A549 (cell line): ENCODE measurements around the gene SRGAP1. TPM values are rescaled to one million over a fixed set of nuclear protein-coding genes. Genes with fewer than 3 reads are reported as not detected.

Experiments used
- ATAC-seq, 2 experiments: fragments of 200-7000 bp in 1 of 2; fragments of >200 bp in 1 of 2; cut with Nextera tagmentation in 1 of 2; cut with Tn5 transposase in 1 of 2; 3 replicates each; pipeline versions ENCODE4 v1.8.0 to v1.9.1; 2018 to 2020; ENCODE audit warnings: mild to moderate bottlenecking in 1 of 2, moderate library complexity in 1 of 2
- CTCF ChIA-PET: fragments of 300-600 bp; sonication (Branson Sonifier 250); formaldehyde crosslinking; extraction: SDS; loops from one replicate; lab custom pipeline; 2021; ENCODE audit warnings: antibody characterized with exemption, inconsistent platforms; lab: Yijun Ruan, JAX
- POLR2A ChIA-PET: fragments of 350-600 bp; formaldehyde crosslinking; extraction: SDS; loops from one replicate; lab custom pipeline; 2021; ENCODE audit warnings: antibody characterized with exemption, inconsistent platforms; lab: Yijun Ruan, JAX
- DNase-seq, 2 experiments: peaks; one replicate each; pipeline versions ENCODE4 v3.0.0 to v3.0.0-alpha.2; 2011 to 2016; ENCODE audit warnings: low read depth in 1 of 2, low spot score in 1 of 2
- FAIRE-seq: peaks from 2 replicates; lab custom pipeline; 2011; peaks lifted over from hg19 to GRCh38; lab: Jason Lieb, UNC
- H3K27ac ChIP-seq, 2 experiments: fragments of >200 bp; sonication (Bioruptor Twin); formaldehyde crosslinking; 3 replicates each; pipeline ENCODE4 v1.5.1; 2016 to 2017
- H3K4me1 ChIP-seq: fragments of >200 bp; sonication (Bioruptor Twin); formaldehyde crosslinking; 3 replicates; pipeline ENCODE4 v1.6.1; 2016
- H3K4me2 ChIP-seq: fragments of >200 bp; sonication (Bioruptor Twin); formaldehyde crosslinking; 3 replicates; pipeline ENCODE4 v1.6.1; 2016
- H3K4me3 ChIP-seq: fragments of >200 bp; sonication (Bioruptor Twin); formaldehyde crosslinking; 3 replicates; pipeline ENCODE4 v1.5.1; 2016
- H3K9me3 ChIP-seq: fragments of >200 bp; sonication (Bioruptor Twin); formaldehyde crosslinking; 3 replicates; pipeline ENCODE4 v1.6.1; 2016
- ATOH8 ChIP-seq: fragments of 250-450 bp; sonication (Bioruptor Pico); IDR thresholded peaks from 2 replicates; pipeline ENCODE4 v1.5.0; 2020; ENCODE audit warnings: low read depth, mild to moderate bottlenecking, moderate library complexity
- CBX8 ChIP-seq: fragments of 200-600 bp; sonication (generic); IDR thresholded peaks from 2 replicates; pipeline ENCODE4 v1.6.1; 2016
- CHD4 ChIP-seq: fragments of 200-600 bp; sonication (generic); IDR thresholded peaks from 2 replicates; pipeline ENCODE4 v1.6.1; 2016; ENCODE audit warnings: antibody characterized with exemption, mild to moderate bottlenecking, borderline replicate concordance
- EP300 ChIP-seq, 2 experiments: fragments of >200 bp; sonication (Bioruptor Twin); formaldehyde crosslinking; IDR thresholded peaks; 2 replicates in 1 of 2; 3 replicates in 1 of 2; pipeline ENCODE4 v1.6.1; 2016 to 2017
- ESRRA ChIP-seq: fragments of 150-350 bp; IDR thresholded peaks from 2 replicates; pipeline ENCODE4 v1.6.1; 2014; ENCODE audit warnings: mild to moderate bottlenecking, low read length, borderline replicate concordance
- FOSL2 ChIP-seq, 2 experiments: fragments of 450-650 bp in 1 of 2; fragments of >200 bp in 1 of 2; sonication (Bioruptor Twin) in 1 of 2; formaldehyde crosslinking; IDR thresholded peaks; 2 replicates each; pipeline versions ENCODE4 v1.5.0 to v1.6.1; 2016 to 2020; ENCODE audit warnings: mild to moderate bottlenecking in 1 of 2, moderate library complexity in 1 of 2
- FOXS1 ChIP-seq: fragments of 250-450 bp; sonication (Bioruptor Pico); IDR thresholded peaks from 2 replicates; pipeline ENCODE4 v1.5.0; 2020; ENCODE audit warnings: mild to moderate bottlenecking, moderate library complexity
- GATA3 ChIP-seq: IDR thresholded peaks from 2 replicates; pipeline ENCODE4 v1.6.1; 2012; ENCODE audit warnings: borderline replicate concordance
- HEYL ChIP-seq: fragments of 250-450 bp; sonication (Bioruptor Pico); IDR thresholded peaks from 2 replicates; pipeline ENCODE4 v1.8.0; 2021; ENCODE audit warnings: mild to moderate bottlenecking, moderate library complexity
- KDM5A ChIP-seq: fragments of 200-600 bp; sonication (generic); IDR thresholded peaks from 2 replicates; pipeline ENCODE4 v1.6.1; 2016; ENCODE audit warnings: antibody characterized with exemption, mild to moderate bottlenecking
- MAFK ChIP-seq: fragments of 450-650 bp; IDR thresholded peaks from 2 replicates; pipeline ENCODE4 v1.6.1; 2014; ENCODE audit not compliant: partially characterized antibody
- NPAS2 ChIP-seq: fragments of 250-450 bp; sonication (Bioruptor Pico); IDR thresholded peaks from 2 replicates; pipeline ENCODE4 v1.8.0; 2022; ENCODE audit warnings: mild to moderate bottlenecking, moderate library complexity, borderline replicate concordance
- NR3C1 ChIP-seq: fragments of >200 bp; sonication (Bioruptor Twin); formaldehyde crosslinking; IDR thresholded peaks from 3 replicates; pipeline ENCODE4 v1.6.1; 2017
- PHF8 ChIP-seq: fragments of 200-600 bp; sonication (generic); IDR thresholded peaks from 2 replicates; pipeline ENCODE4 v1.6.1; 2016; ENCODE audit warnings: low read depth, mild to moderate bottlenecking, antibody characterized with exemption, moderate library complexity, borderline replicate concordance
- REST ChIP-seq: fragments of 200-600 bp; sonication (generic); IDR thresholded peaks from 2 replicates; pipeline ENCODE4 v1.6.1; 2016; ENCODE audit warnings: antibody characterized with exemption, mild to moderate bottlenecking, moderate library complexity
- RFX5 ChIP-seq: fragments of 450-650 bp; IDR thresholded peaks from 2 replicates; pipeline ENCODE4 v1.7.1; 2014; ENCODE audit warnings: antibody characterized with exemption, mild to moderate bottlenecking, moderate library complexity
- RNF2 ChIP-seq: fragments of 200-600 bp; sonication (generic); IDR thresholded peaks from 2 replicates; pipeline ENCODE4 v1.6.1; 2016; ENCODE audit warnings: low read depth, mild to moderate bottlenecking, antibody characterized with exemption, moderate library complexity, borderline replicate concordance
- TFCP2L1 ChIP-seq: fragments of 250-450 bp; sonication (Bioruptor Pico); IDR thresholded peaks from 2 replicates; pipeline ENCODE4 v1.5.0; 2021; ENCODE audit warnings: mild to moderate bottlenecking
- ZFP36 ChIP-seq: fragments of 450-650 bp; IDR thresholded peaks from 2 replicates; pipeline ENCODE4 v1.6.1; 2014; ENCODE audit warnings: borderline replicate concordance; ENCODE audit not compliant: partially characterized antibody
- ZSCAN20 ChIP-seq: fragments of 250-450 bp; sonication (Bioruptor Pico); IDR thresholded peaks from 2 replicates; pipeline ENCODE4 v1.8.0; 2022; ENCODE audit warnings: mild to moderate bottlenecking, moderate library complexity
- WGBS: methylation state at CpG from one replicate; pipeline ENCODE4 v1.1.6; 2017; ENCODE audit errors: missing lambda C conversion rate; 5-methylcytosine and 5-hydroxymethylcytosine counted together
- polyA plus RNA-seq, 4 experiments: library from polyadenylated mRNA; depleted of rRNA in 3 of 4; stranded (reverse); fragments of >200 nt; fragmentation: RNase III in 1 of 4; extraction: RNeasy Plus Mini Kit Qiagen cat#74134 plus additional on column Dnase treatment in 1 of 4; gene quantifications; 2 replicates in 3 of 4; 3 replicates in 1 of 4; pipeline ENCODE4 v1.2.3, GENCODE V29; 2011 to 2017
- TF ChIP-seq, protein P1 (sequence below): fragments of >200 bp; sonication (Bioruptor Twin); formaldehyde crosslinking; IDR thresholded peaks from 3 replicates; pipeline ENCODE4 v1.5.1; 2016
- TF ChIP-seq, protein P2 (sequence below): IDR thresholded peaks from 2 replicates; pipeline ENCODE4 v1.6.1; 2012
- TF ChIP-seq, protein P3 (sequence below): fragments of >200 bp; sonication (Bioruptor Twin); formaldehyde crosslinking; IDR thresholded peaks from 2 replicates; pipeline ENCODE4 v1.6.1; 2016
- TF ChIP-seq, protein P4 (sequence below): fragments of 150-350 bp; IDR thresholded peaks from 2 replicates; pipeline ENCODE4 v1.6.1; 2014; ENCODE audit warnings: low read depth, mild to moderate bottlenecking, low read length

The SRGAP1 gene
- polyA plus RNA-seq, 2 of the 4 experiments (the other 2 are of a cell fraction) = 7.9 to 22.9 TPM

DNA sequence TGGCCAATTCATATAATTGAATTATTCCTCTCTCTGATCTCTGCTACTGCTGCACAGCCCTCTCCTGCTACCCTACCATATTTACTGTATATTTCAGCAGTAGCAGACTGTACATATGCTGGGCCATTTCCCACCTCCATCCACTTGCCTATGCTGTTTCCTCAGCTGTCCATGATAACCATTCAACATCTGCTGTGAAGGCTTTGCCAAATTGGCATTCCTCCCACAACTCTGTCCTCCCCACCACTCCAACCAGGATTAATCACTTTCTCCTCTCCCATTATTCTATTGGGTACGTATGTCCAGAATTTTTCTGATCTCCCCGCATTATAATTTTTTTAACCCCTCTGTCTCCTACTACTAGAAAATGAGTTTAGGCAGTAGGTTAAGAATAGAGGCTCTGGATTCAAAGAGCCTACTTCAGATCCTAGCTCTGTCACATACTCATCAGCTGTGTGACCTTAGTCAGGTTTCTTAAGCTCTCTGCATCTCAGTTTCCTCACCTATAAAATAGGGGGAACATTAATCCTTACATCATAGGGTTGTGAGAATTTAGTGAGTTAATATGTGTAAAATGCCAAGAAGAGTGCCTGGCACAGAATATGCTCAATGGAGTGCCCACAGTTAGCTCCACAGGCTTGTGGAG lies 254.3 kb downstream of the SRGAP1 start:
- peak overlapping the region; percentile 19 for H3K4me2 ChIP-seq
- no peak for FAIRE-seq
- peak overlapping the region in 1 of 2 experiments; percentile 73; a peak in 3 of 6 replicates for H3K27ac ChIP-seq
- H3K4me1 ChIP-seq = peaks cover 28% of the 10 kb centered on the region
- ChIA-PET CTCF (interaction anchor here (0.6 to 1.6 kb wide), 6 partner anchors 12 to 254 kb away, joined by 3 to 4 read pairs (median 3); partner anchors contain the start of gene SRGAP1), POLR2A (no interaction called here)
- WGBS = 93% methylated on average over 2 of the region's 2 CpGs
- no peak overlapping the region for H3K4me3 ChIP-seq
- DNase-seq = no peak
- no peaks in the 10 kb centered on the region for H3K9me3 ChIP-seq
- TF ChIP-seq TFCP2L1 (CRISPR knock-in tag) (no peak), NPAS2 (no peak), HEYL (CRISPR knock-in tag) (no peak), MAFK (no peak), PHF8 (no peak), RFX5 (no peak), ESRRA (no peak), FOXS1 (CRISPR knock-in tag) (no peak), KDM5A (no peak), EP300 (IDR thresholded peaks at IDR 0.05) (no peak), FOSL2 (IDR thresholded peaks at IDR 0.05) (no peak), FOSL2 (CRISPR knock-in tag; IDR thresholded peaks at IDR 0.05) (no peak), CBX8 (no peak), ZSCAN20 (CRISPR knock-in tag) (no peak), GATA3 (no peak), NR3C1 (no peak), ATOH8 (CRISPR knock-in tag) (no peak), RNF2 (no peak)
- TF ChIP-seq, protein P1, sequence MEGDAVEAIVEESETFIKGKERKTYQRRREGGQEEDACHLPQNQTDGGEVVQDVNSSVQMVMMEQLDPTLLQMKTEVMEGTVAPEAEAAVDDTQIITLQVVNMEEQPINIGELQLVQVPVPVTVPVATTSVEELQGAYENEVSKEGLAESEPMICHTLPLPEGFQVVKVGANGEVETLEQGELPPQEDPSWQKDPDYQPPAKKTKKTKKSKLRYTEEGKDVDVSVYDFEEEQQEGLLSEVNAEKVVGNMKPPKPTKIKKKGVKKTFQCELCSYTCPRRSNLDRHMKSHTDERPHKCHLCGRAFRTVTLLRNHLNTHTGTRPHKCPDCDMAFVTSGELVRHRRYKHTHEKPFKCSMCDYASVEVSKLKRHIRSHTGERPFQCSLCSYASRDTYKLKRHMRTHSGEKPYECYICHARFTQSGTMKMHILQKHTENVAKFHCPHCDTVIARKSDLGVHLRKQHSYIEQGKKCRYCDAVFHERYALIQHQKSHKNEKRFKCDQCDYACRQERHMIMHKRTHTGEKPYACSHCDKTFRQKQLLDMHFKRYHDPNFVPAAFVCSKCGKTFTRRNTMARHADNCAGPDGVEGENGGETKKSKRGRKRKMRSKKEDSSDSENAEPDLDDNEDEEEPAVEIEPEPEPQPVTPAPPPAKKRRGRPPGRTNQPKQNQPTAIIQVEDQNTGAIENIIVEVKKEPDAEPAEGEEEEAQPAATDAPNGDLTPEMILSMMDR = no peak
- TF ChIP-seq, protein P2, sequence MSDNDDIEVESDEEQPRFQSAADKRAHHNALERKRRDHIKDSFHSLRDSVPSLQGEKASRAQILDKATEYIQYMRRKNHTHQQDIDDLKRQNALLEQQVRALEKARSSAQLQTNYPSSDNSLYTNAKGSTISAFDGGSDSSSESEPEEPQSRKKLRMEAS = no peak
- TF ChIP-seq, protein P3, sequence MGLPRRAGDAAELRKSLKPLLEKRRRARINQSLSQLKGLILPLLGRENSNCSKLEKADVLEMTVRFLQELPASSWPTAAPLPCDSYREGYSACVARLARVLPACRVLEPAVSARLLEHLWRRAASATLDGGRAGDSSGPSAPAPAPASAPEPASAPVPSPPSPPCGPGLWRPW = no peak
- peak in 1 of 2 experiments; percentile 45; a peak in 3 of 6 replicates for ATAC-seq

DNA sequence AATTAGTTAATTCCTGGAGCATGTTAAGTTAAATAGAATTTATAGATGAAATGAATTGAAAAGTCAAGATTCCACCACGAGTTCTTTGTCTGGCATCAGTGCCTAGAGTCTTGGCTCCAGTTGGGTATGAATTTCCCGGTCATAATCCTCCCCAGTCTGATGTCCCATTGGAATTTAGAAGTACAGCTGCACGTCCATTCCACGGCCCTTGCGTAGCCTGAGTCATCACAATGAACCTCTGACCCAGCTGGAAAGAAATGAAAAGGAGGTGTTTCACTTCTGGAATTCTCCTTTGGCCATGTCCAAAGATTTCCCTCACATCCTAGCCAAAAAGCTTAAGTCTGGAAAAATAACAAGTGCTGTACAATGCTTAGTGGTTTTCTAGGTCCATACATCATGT lies 254.9 kb downstream of the SRGAP1 start:
- WGBS = 35% methylated on average over 5 of the region's 5 CpGs
- peaks cover 33% of the 10 kb centered on the region for H3K4me1 ChIP-seq
- H3K4me3 ChIP-seq = no peak overlapping the region
- ChIA-PET CTCF (interaction anchor here (1.0 to 1.6 kb wide), 5 partner anchors 17 to 256 kb away, joined by 3 to 4 read pairs (median 3); partner anchors contain the start of gene SRGAP1), POLR2A (no interaction called here)
- no peaks in the 10 kb centered on the region for H3K9me3 ChIP-seq
- ATAC-seq (peak; percentile 64 to 77; a peak in 3 of 6 replicates), DNase-seq (peak; percentile 25 to 35), FAIRE-seq (no peak)
- peak overlapping the region in 1 of 2 experiments; percentile 73; a peak in 3 of 6 replicates for H3K27ac ChIP-seq
- peak overlapping the region; percentile 19 for H3K4me2 ChIP-seq
- TF ChIP-seq EP300 (IDR thresholded peaks at IDR 0.05) (no peak), REST (no peak), ESRRA (no peak), ATOH8 (CRISPR knock-in tag) (no peak), NPAS2 (no peak), PHF8 (no peak), FOXS1 (CRISPR knock-in tag) (no peak), CHD4 (no peak), ZFP36 (no peak)
- TF ChIP-seq, protein P4, sequence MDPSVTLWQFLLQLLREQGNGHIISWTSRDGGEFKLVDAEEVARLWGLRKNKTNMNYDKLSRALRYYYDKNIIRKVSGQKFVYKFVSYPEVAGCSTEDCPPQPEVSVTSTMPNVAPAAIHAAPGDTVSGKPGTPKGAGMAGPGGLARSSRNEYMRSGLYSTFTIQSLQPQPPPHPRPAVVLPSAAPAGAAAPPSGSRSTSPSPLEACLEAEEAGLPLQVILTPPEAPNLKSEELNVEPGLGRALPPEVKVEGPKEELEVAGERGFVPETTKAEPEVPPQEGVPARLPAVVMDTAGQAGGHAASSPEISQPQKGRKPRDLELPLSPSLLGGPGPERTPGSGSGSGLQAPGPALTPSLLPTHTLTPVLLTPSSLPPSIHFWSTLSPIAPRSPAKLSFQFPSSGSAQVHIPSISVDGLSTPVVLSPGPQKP = no peak
